Astrocyte (in vitro differentiated cells and primary cell): ENCODE data around the gene SLC43A1. TPM values are rescaled to one million over a fixed set of nuclear protein-coding genes. Genes with fewer than 3 reads are reported as not detected.

Experiments used
- DNase-seq: peaks from one replicate; pipeline ENCODE4 v3.0.0-alpha.2; 2010; ENCODE audit warnings: low read depth
- FAIRE-seq: peaks from 2 replicates; lab custom pipeline; 2011; peaks lifted over from hg19 to GRCh38; lab: Jason Lieb, UNC
- H2AFZ ChIP-seq: 2 replicates; pipeline ENCODE4 v1.6.0; 2012; ENCODE audit warnings: low read depth, low read length, inconsistent platforms
- H3K27ac ChIP-seq: 2 replicates; pipeline ENCODE4 v1.5.1; 2011; ENCODE audit warnings: low read depth, low read length, inconsistent platforms
- H3K27me3 ChIP-seq: 2 replicates; pipeline ENCODE4 v1.6.0; 2011; ENCODE audit warnings: low read length, inconsistent platforms; ENCODE audit not compliant: insufficient read depth
- H3K36me3 ChIP-seq: 2 replicates; pipeline ENCODE4 v1.5.1; 2011; ENCODE audit warnings: low read length, inconsistent platforms; ENCODE audit not compliant: insufficient read depth
- H3K4me1 ChIP-seq: 2 replicates; pipeline ENCODE4 v1.5.1; 2011; ENCODE audit warnings: low read length, inconsistent platforms; ENCODE audit not compliant: insufficient read depth
- H3K4me2 ChIP-seq: 2 replicates; pipeline ENCODE4 v1.6.0; 2012; ENCODE audit warnings: low read length, inconsistent platforms
- H3K4me3 ChIP-seq: 2 replicates; pipeline ENCODE4 v1.5.1; 2011; ENCODE audit warnings: low read depth, mild to moderate bottlenecking, low read length, inconsistent platforms; ENCODE audit not compliant: insufficient read depth
- H3K79me2 ChIP-seq: 2 replicates; pipeline ENCODE4 v1.6.0; 2012; ENCODE audit warnings: mild to moderate bottlenecking, low read length, inconsistent platforms; ENCODE audit not compliant: insufficient read depth
- H3K9ac ChIP-seq: 2 replicates; pipeline ENCODE4 v1.6.0; 2012; ENCODE audit warnings: mild to moderate bottlenecking, low read length, inconsistent platforms
- H3K9me3 ChIP-seq: 2 replicates; pipeline ENCODE4 v1.5.1; 2012; ENCODE audit warnings: low read depth, mild to moderate bottlenecking, low read length, inconsistent platforms; ENCODE audit not compliant: insufficient read depth
- H4K20me1 ChIP-seq: 2 replicates; pipeline ENCODE4 v1.6.0; 2012; ENCODE audit warnings: low read length, inconsistent platforms; ENCODE audit not compliant: insufficient read depth
- H3K27ac Mint-ChIP-seq: one replicate; pipeline ENCODE4 v1.8.0; 2021; ENCODE audit warnings: mild to moderate bottlenecking, mixed read lengths; ENCODE audit not compliant: unreplicated experiment
- H3K27me3 Mint-ChIP-seq: one replicate; pipeline ENCODE4 v1.8.0; 2021; ENCODE audit warnings: low read depth, mixed read lengths; ENCODE audit not compliant: unreplicated experiment
- H3K36me3 Mint-ChIP-seq: one replicate; pipeline ENCODE4 v1.8.0; 2021; ENCODE audit warnings: low read depth, mixed read lengths; ENCODE audit not compliant: unreplicated experiment
- H3K4me1 Mint-ChIP-seq: one replicate; pipeline ENCODE4 v1.8.0; 2021; ENCODE audit warnings: low read depth, mixed read lengths; ENCODE audit not compliant: unreplicated experiment
- H3K4me3 Mint-ChIP-seq: one replicate; pipeline ENCODE4 v1.8.0; 2021; ENCODE audit warnings: mild to moderate bottlenecking, moderate library complexity, mixed read lengths; ENCODE audit not compliant: unreplicated experiment
- H3K9me3 Mint-ChIP-seq: one replicate; pipeline ENCODE4 v1.8.0; 2021; ENCODE audit warnings: mild to moderate bottlenecking, mixed read lengths; ENCODE audit not compliant: unreplicated experiment
- CTCF ChIP-seq: IDR thresholded peaks from 2 replicates; pipeline ENCODE4 v1.5.1; 2011; ENCODE audit warnings: low read depth, mild to moderate bottlenecking, inconsistent platforms, low read length, moderate library complexity; ENCODE audit not compliant: insufficient read depth
- EZH2 ChIP-seq: IDR thresholded peaks from 2 replicates; pipeline ENCODE4 v1.6.1; 2012; ENCODE audit warnings: mild to moderate bottlenecking, low read length, inconsistent platforms; ENCODE audit not compliant: insufficient read depth
- total RNA-seq: library from RNA; stranded (reverse); gene quantifications from 2 replicates; pipeline ENCODE4 v1.2.1, GENCODE V29; 2021

The SLC43A1 gene
- total RNA-seq, 1 donor from 2014 or later = 3.5 TPM

DNA sequence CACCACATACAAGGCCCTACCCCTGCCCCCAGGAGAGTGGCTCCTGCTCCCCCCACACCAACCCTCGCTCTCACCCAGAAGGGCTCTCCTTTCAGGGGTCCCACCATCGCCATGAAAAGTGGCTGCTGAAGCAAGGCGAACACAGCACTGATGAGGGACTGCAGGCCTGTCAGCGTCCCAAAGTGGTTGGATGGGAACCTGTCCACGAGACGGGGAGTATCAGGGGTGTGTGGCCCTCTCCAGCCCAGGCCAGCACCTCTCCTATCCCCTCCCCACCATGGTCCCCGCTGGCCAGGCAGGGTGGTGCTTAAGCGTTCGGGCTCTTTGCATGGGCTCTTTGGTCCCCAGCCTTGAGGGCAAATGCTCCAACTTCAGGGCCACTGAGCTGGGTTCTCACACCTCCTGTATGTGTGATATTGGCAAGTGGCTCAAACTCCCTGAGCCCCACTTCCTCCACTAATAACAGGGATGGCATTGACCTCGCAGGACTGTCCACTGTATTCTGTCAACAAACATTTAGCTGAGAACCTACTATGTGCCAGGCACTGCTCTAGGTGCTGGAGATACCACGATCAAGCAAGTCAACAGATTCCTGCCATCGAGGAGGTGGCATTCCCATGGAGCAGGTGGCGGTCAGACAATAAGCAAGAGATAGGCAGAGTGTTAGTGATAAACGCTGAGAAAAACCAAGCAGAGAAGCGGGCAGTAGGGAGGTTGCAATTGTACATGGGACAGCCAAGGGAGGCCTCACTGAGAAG is 28.3 kb downstream of the SLC43A1 start:
- H3K36me3 Mint-ChIP-seq = peaks cover 11% of the 10 kb centered on the region

DNA sequence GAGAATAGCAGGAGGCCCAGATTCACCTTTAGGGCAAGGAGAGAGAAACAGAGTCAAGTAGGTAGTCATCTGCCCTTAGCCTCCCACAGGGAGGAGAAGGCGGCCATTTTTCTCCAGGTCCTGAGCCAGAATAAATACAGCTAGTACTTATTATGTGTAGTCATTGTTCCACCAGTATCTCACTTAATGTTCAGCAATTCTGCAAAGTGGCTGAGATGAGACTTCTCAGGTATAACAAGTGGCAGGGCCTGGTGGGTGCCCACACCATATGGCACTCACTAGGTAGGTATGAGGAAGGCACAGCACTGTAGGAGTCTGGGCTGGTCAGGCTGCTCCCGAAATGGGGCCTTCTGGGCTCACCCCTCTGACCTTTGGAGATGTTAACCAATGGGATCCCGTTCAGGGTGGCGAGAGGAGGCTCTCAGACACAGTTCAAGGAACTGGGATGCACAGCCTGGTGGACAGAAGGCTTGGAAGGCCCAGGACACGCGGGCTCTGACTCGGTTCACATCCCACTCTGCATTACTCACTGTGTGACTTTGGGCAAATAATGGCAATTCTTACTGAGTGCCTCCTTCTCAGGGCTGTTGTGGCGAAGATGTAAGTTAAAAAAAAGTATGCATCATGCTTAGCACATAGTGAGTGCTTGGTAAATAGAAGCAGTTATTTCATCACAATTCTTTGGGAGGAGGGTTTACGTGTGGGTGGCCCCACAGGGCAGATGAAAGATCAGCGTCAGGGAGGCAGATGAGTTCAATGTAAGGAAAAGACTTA is 30.1 kb downstream of the SLC43A1 start:
- FAIRE-seq (no peak), DNase-seq (no peak)
- H3K27me3 ChIP-seq = peaks cover 28% of the 10 kb centered on the region
- H3K9me3 Mint-ChIP-seq = no peaks in the 10 kb centered on the region
- TF ChIP-seq CTCF = no peak
- no peak for TF ChIP-seq EZH2
- H3K4me3 ChIP-seq = no peak overlapping the region
- H3K4me3 Mint-ChIP-seq = no peak overlapping the region
- H4K20me1 ChIP-seq = no peaks in the 10 kb centered on the region
- H3K9me3 ChIP-seq = no peaks in the 10 kb centered on the region
- H3K79me2 ChIP-seq = no peaks in the 10 kb centered on the region
- H3K9ac ChIP-seq = no peak overlapping the region
- peaks cover 7% of the 10 kb centered on the region for H3K4me1 ChIP-seq
- no peaks in the 10 kb centered on the region for H3K36me3 ChIP-seq
- peaks cover 2% of the 10 kb centered on the region for H3K4me1 Mint-ChIP-seq
- no peak overlapping the region for H2AFZ ChIP-seq
- no peak overlapping the region for H3K27ac ChIP-seq
- H3K27me3 Mint-ChIP-seq = peaks cover 64% of the 10 kb centered on the region
- H3K36me3 Mint-ChIP-seq = peaks cover 11% of the 10 kb centered on the region
- H3K27ac Mint-ChIP-seq = no peak overlapping the region
- no peak overlapping the region for H3K4me2 ChIP-seq

More for the DNA sequence above, 28.3 kb downstream of the SLC43A1 start:
- Histone ChIP-seq H3K36me3 (no peaks in the 10 kb centered on the region), H3K9ac (no peak overlapping the region), H3K4me2 (no peak overlapping the region), H3K4me3 (no peak overlapping the region), H3K9me3 (no peaks in the 10 kb centered on the region), H3K4me1 (peaks cover 7% of the 10 kb centered on the region), H3K27me3 (peaks cover 12% of the 10 kb centered on the region), H4K20me1 (peaks cover 4% of the 10 kb centered on the region), H3K79me2 (no peaks in the 10 kb centered on the region), H2AFZ (no peak overlapping the region), H3K27ac (no peak overlapping the region)
- Mint-ChIP-seq H3K9me3 (no peaks in the 10 kb centered on the region), H3K27ac (no peak overlapping the region), H3K27me3 (peaks cover 48% of the 10 kb centered on the region), H3K4me3 (no peak overlapping the region), H3K4me1 (peaks cover 2% of the 10 kb centered on the region)
- FAIRE-seq = no peak
- TF ChIP-seq CTCF (no peak), EZH2 (no peak)
- DNase-seq = no peak
